ENCODE data around the gene PLEKHA7. TPM values are rescaled to one million over a fixed set of nuclear protein-coding genes. Genes with fewer than 3 reads are reported as not detected.

Gene PLEKHA7
- polyA plus RNA-seq, 1 donor (not counting 4 experiments of a cell fraction or from before 2014, with no cell fraction given) = 1.4 TPM

- Histone ChIP-seq H3K9me3 (ENCODE audit: control insufficient read depth, low read depth, low read length) (no peaks in the 10 kb centered on the region), H3K27me3 (ENCODE audit: control insufficient read depth, extremely low read depth, insufficient read depth, low read length) (no peaks in the 10 kb centered on the region), H4K20me1 (ENCODE audit: control insufficient read depth, extremely low read depth, insufficient read depth, low read length) (no peaks in the 10 kb centered on the region), H3K36me3 (ENCODE audit: control insufficient read depth in 2 of 2, extremely low read depth in 1 of 2, insufficient read depth in 2 of 2, low read length in 2 of 2) (no peaks in the 10 kb centered on the region), H3K4me2 (ENCODE audit: control insufficient read depth, extremely low read depth, insufficient read depth, low read depth, low read length) (no peak overlapping the region), H3K79me2 (ENCODE audit: control insufficient read depth, insufficient read depth, low read length) (no peaks in the 10 kb centered on the region), H3K27ac (ENCODE audit: control insufficient read depth, insufficient read depth, low read length) (no peak overlapping the region), H3K9me1 (ENCODE audit: control insufficient read depth, extremely low read depth, insufficient read depth, low read length) (no peaks in the 10 kb centered on the region), H3K9ac (ENCODE audit: control insufficient read depth, extremely low read depth, insufficient read depth, low read length) (no peak overlapping the region), H3K4me1 (ENCODE audit: control insufficient read depth, extremely low read depth, insufficient read depth, low read length) (no peaks in the 10 kb centered on the region), H3K4me3 (ENCODE audit: control insufficient read depth in 2 of 3, extremely low read depth in 1 of 3, insufficient read depth in 2 of 3, low read depth in 1 of 3, low read length in 3 of 3) (no peak overlapping the region), H2AFZ (ENCODE audit: control insufficient read depth, low read length) (no peak overlapping the region)
- TF ChIP-seq CTCF (optimal IDR thresholded peaks at IDR 0.05 in 1 of 3, IDR thresholded peaks at IDR 0.05 in 1 of 3, conservative IDR thresholded peaks at IDR 0.05 in 1 of 3; ENCODE audit: extremely low read depth in 1 of 3, insufficient read depth in 2 of 3, low read length in 3 of 3) (no peak), EZH2 (IDR thresholded peaks at IDR 0.05; ENCODE audit: low read length) (no peak)
- FAIRE-seq = no peak
- dilution Hi-C loops (cut with MboI; ENCODE audit: extremely low pct_ligation_motif_present, low sequenced_read_pairs) = no loop called here
- DNase-seq (ENCODE audit: low read depth, low spot score) = no peak
Observed at GRCh38 chr11:17005646-17006045, 8.6 kb downstream of the PLEKHA7 start.

GRCh38 chr11:17004486-17005148 is 9.6 kb downstream of the PLEKHA7 start:
- no peak overlapping the region for H2AFZ ChIP-seq (ENCODE audit: control insufficient read depth, low read length)
- no peak for FAIRE-seq
- H3K9me3 ChIP-seq (ENCODE audit: control insufficient read depth, low read depth, low read length) = no peaks in the 10 kb centered on the region
- H3K4me2 ChIP-seq (ENCODE audit: control insufficient read depth, extremely low read depth, insufficient read depth, low read depth, low read length) = no peak overlapping the region
- no peak overlapping the region for H3K4me3 ChIP-seq (ENCODE audit: control insufficient read depth in 2 of 3, extremely low read depth in 1 of 3, insufficient read depth in 2 of 3, low read depth in 1 of 3, low read length in 3 of 3)
- no peaks in the 10 kb centered on the region for H3K27me3 ChIP-seq (ENCODE audit: control insufficient read depth, extremely low read depth, insufficient read depth, low read length)
- H3K9ac ChIP-seq (ENCODE audit: control insufficient read depth, extremely low read depth, insufficient read depth, low read length) = no peak overlapping the region
- dilution Hi-C loops (cut with MboI; ENCODE audit: extremely low pct_ligation_motif_present, low sequenced_read_pairs) = no loop called here
- H3K4me1 ChIP-seq (ENCODE audit: control insufficient read depth, extremely low read depth, insufficient read depth, low read length) = no peaks in the 10 kb centered on the region
- no peak for TF ChIP-seq EZH2 (IDR thresholded peaks at IDR 0.05; ENCODE audit: low read length)
- no peaks in the 10 kb centered on the region for H4K20me1 ChIP-seq (ENCODE audit: control insufficient read depth, extremely low read depth, insufficient read depth, low read length)
- no peaks in the 10 kb centered on the region for H3K36me3 ChIP-seq (ENCODE audit: control insufficient read depth in 2 of 2, extremely low read depth in 1 of 2, insufficient read depth in 2 of 2, low read length in 2 of 2)
- no peaks in the 10 kb centered on the region for H3K9me1 ChIP-seq (ENCODE audit: control insufficient read depth, extremely low read depth, insufficient read depth, low read length)
- no peak for DNase-seq (ENCODE audit: low read depth, low spot score)
- no peak overlapping the region for H3K27ac ChIP-seq (ENCODE audit: control insufficient read depth, insufficient read depth, low read length)
- H3K79me2 ChIP-seq (ENCODE audit: control insufficient read depth, insufficient read depth, low read length) = no peaks in the 10 kb centered on the region

GRCh38 chr11:17003426-17003825 is 10.8 kb downstream of the PLEKHA7 start:
- no peak overlapping the region for H3K4me2 ChIP-seq (ENCODE audit: control insufficient read depth, extremely low read depth, insufficient read depth, low read depth, low read length)
- no peaks in the 10 kb centered on the region for H3K4me1 ChIP-seq (ENCODE audit: control insufficient read depth, extremely low read depth, insufficient read depth, low read length)
- H3K27ac ChIP-seq (ENCODE audit: control insufficient read depth, insufficient read depth, low read length) = no peak overlapping the region
- H4K20me1 ChIP-seq (ENCODE audit: control insufficient read depth, extremely low read depth, insufficient read depth, low read length) = no peaks in the 10 kb centered on the region
- DNase-seq (ENCODE audit: low read depth, low spot score) (no peak), FAIRE-seq (no peak)
- no peaks in the 10 kb centered on the region for H3K9me3 ChIP-seq (ENCODE audit: control insufficient read depth, low read depth, low read length)
- no peaks in the 10 kb centered on the region for H3K79me2 ChIP-seq (ENCODE audit: control insufficient read depth, insufficient read depth, low read length)
- TF ChIP-seq CTCF (optimal IDR thresholded peaks at IDR 0.05 in 1 of 3, IDR thresholded peaks at IDR 0.05 in 1 of 3, conservative IDR thresholded peaks at IDR 0.05 in 1 of 3; ENCODE audit: extremely low read depth in 1 of 3, insufficient read depth in 2 of 3, low read length in 3 of 3) (no peak), EZH2 (IDR thresholded peaks at IDR 0.05; ENCODE audit: low read length) (no peak)
- no peak overlapping the region for H2AFZ ChIP-seq (ENCODE audit: control insufficient read depth, low read length)
- H3K9ac ChIP-seq (ENCODE audit: control insufficient read depth, extremely low read depth, insufficient read depth, low read length) = no peak overlapping the region
- no peaks in the 10 kb centered on the region for H3K9me1 ChIP-seq (ENCODE audit: control insufficient read depth, extremely low read depth, insufficient read depth, low read length)
- no peaks in the 10 kb centered on the region for H3K27me3 ChIP-seq (ENCODE audit: control insufficient read depth, extremely low read depth, insufficient read depth, low read length)
- dilution Hi-C loops (cut with MboI; ENCODE audit: extremely low pct_ligation_motif_present, low sequenced_read_pairs) = no loop called here
- no peaks in the 10 kb centered on the region for H3K36me3 ChIP-seq (ENCODE audit: control insufficient read depth in 2 of 2, extremely low read depth in 1 of 2, insufficient read depth in 2 of 2, low read length in 2 of 2)
- no peak overlapping the region for H3K4me3 ChIP-seq (ENCODE audit: control insufficient read depth in 2 of 3, extremely low read depth in 1 of 3, insufficient read depth in 2 of 3, low read depth in 1 of 3, low read length in 3 of 3)

All from keratinocyte (primary cell).